A673 (cell line): ENCODE measurements around the gene PDE9A.

ENCODE experiments used
- CTCF ChIP-seq: fragments of 300-800, 200-600 bp; sonication (generic); conservative IDR thresholded peaks from 2 replicates; pipeline ENCODE4 v1.5.1; 2017; ENCODE audit warnings: low read depth, mild to moderate bottlenecking, antibody characterized with exemption, low read length, moderate library complexity, mixed read lengths
- EZH2 ChIP-seq: fragments of 200-600 bp; sonication (generic); IDR thresholded peaks from 2 replicates; pipeline ENCODE4 v1.6.1; 2017; ENCODE audit warnings: borderline replicate concordance, low read depth, mild to moderate bottlenecking, mixed read lengths, antibody characterized with exemption, low read length; ENCODE audit not compliant: poor library complexity, severe bottlenecking

GRCh38 chr21:42724226-42724920 lies 71.0 kb downstream of the PDE9A start:
- TF ChIP-seq CTCF (no peak), EZH2 (no peak)
